ENCODE data around the gene SSC4D.

DNA sequence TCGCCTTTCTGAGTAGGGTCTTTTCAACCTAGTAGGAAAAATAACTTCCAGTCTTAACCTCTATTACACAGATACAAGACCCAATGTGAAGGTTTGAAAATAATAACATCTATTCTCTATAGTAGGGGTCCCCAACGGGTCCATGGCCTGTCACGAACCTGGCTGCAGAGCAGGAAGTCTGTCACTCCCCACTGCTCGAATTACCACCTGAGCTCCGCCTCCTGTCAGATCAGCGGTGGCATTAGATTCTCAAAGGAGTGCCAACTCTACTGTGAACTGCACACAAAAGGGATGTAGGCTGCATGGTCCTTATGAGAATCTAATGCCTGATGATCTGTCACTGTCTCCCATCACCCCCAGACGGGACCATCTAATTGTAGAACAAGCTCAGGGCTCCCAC is 58.1 kb downstream of the SSC4D start:
- TF ChIP-seq, protein P1, sequence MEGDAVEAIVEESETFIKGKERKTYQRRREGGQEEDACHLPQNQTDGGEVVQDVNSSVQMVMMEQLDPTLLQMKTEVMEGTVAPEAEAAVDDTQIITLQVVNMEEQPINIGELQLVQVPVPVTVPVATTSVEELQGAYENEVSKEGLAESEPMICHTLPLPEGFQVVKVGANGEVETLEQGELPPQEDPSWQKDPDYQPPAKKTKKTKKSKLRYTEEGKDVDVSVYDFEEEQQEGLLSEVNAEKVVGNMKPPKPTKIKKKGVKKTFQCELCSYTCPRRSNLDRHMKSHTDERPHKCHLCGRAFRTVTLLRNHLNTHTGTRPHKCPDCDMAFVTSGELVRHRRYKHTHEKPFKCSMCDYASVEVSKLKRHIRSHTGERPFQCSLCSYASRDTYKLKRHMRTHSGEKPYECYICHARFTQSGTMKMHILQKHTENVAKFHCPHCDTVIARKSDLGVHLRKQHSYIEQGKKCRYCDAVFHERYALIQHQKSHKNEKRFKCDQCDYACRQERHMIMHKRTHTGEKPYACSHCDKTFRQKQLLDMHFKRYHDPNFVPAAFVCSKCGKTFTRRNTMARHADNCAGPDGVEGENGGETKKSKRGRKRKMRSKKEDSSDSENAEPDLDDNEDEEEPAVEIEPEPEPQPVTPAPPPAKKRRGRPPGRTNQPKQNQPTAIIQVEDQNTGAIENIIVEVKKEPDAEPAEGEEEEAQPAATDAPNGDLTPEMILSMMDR (conservative IDR thresholded peaks at IDR 0.05): no peak
- TF ChIP-seq ZFX (IDR thresholded peaks at IDR 0.05): no peak
